Measurements from ENCODE around the gene TSBP1.
"Not testable (repeated sequence)": the region's sequence is repeated elsewhere in the genome, so short reads cannot be mapped to it uniquely, and the experiment has no call there.

The TSBP1 gene

GRCh38 chr6:32271429-32271828 lies 100.3 kb downstream of the TSBP1 start:
- no peak for DNase-seq

- not testable (repeated sequence) for DNase-seq
Measured at GRCh38 chr6:32268459-32268858, 103.2 kb downstream of the TSBP1 start.

- no peak for DNase-seq
Measured at GRCh38 chr6:32267035-32267434, 104.7 kb downstream of the TSBP1 start.

DNA sequence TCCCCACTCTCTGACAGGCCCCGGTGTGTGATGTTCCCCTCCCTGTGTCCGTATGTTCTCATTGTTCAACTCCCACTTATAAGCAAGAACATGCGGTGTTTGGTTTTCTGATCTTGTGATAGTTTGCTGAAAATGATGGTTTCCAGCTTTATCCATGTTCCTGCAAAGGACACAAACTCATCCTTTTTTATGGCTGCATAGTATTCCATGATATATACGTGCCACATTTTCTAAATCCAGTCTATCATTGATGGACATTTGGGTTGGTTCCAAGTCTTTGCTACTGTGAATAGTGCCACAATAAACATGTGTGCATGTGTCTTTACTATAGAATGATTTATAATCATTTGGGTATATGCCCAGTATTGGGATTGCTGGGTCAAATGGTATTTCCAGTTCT lies 114.4 kb downstream of the TSBP1 start:
- DNase-seq = not testable (repeated sequence)

GRCh38 chr6:32255199-32256153 lies 116.2 kb downstream of the TSBP1 start:
- peak; percentile 6 to 40 (median 20) for DNase-seq

- DNase-seq = no peak
Measured at GRCh38 chr6:32254761-32255198, 116.9 kb downstream of the TSBP1 start.

DNA sequence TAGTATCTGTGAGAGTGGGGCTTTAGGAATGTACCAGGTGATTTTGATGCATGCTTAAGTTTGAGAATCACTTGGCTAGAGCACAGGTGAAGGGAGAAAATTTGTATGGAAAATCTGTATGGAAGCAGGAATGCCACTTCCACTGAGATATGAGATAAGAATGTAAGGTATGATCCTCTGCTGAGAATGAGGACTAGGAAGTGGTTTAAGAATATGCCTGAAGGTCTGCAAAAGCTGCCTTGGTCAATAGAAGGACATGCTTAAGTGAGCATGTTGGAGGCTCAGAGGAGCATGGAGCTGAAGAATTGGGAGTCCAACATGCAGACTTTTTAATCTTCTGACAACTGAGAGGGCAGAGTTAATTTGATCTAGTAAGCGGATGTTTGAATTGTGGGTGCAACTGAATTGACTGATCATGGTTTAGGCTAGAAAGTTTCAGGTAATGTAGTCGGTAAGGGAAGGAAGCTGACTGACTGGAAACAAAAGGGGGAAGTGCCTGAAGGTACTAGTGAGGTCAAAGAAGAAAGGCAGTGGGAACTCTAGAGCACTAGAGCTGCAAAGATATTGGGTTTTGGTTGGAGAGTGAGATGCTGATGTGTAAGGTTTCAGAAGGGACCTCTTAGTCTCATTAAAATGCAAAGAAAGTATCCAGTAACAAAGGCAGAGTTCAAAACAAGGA lies 119.2 kb downstream of the TSBP1 start:
- DNase-seq = no peak

DNA sequence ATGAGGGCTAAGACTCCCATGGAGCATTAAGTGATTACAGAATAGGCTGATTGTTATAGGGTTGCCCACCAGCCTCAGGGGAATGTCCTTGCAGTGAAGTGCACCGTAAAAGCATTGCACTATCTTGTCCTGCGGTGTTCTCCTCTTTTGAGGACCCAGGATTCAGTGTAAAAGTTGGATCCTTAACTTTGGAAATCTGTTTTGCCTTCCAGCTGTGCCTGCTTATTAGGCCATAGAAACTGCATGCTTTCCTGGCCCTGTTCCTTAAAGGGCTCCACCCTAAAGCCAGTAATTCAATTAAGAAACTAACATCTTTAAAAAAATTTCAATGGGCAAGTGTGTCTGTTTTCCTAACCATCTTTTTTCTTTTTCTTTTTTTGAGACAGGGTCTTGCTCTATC lies 122.4 kb downstream of the TSBP1 start:
- DNase-seq = no peak

DNA sequence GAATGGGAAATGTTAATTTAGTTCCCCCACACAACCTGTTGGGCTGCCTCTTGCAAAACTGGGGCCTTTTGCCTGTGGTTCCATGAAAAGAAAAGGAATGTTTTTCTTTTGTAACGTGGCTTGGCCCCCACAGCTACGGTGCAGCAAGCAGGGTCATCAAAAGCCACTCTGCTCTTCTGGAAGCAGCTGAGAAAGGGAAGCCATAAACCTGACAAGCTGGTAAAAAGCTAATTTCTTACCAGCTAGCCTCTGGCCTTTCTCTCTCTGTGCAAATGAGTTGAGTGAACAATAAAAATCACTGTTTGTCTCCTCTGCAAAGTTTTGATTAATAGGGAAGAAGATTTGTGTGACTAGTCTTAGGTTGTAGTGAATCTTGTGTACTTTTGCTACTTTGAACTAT lies 124.3 kb downstream of the TSBP1 start:
- DNase-seq = no peak

- peak; percentile 21 to 68 (median 57) for DNase-seq
Measured at GRCh38 chr6:32244946-32245398, 126.7 kb downstream of the TSBP1 start.

DNA sequence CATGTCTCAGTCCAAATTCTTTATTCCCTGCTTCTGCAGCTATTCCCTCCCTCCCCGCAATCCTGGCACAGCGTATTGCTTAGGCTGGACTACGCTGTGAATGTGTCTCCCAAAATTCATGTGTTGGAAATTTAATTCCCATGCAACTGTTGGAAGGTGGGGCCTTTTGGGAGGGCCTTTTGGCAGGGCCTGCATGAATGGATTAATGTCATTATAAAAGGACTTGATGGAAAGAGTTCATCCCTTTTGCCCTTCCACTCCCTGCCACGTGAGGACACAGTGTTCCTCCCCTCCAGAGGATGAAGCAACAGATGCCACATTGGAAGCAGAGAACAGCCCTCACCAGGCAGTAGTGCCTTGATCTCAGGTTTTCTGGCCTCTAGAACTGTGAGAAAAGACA lies 127.4 kb downstream of the TSBP1 start:
- DNase-seq = no peak
